GM18858 (cell line): ENCODE data around the gene TRHDE.
"Not testable (repeated sequence)": the region's sequence is repeated elsewhere in the genome, so short reads cannot be mapped to it uniquely, and the experiment has no call there.

Experiments used
- ATAC-seq: cut with Tn5 transposase; IDR thresholded peaks from one replicate; pipeline ENCODE4 v1.9.1; 2021; ENCODE audit not compliant: unreplicated experiment

TRHDE gene

GRCh38 chr12:72510772-72511171 is 238.6 kb downstream of the TRHDE start:
- ATAC-seq = no peak

GRCh38 chr12:72511498-72511897 is 239.3 kb downstream of the TRHDE start:
- no peak for ATAC-seq

- no peak for ATAC-seq
These were observed 239.7 kb downstream of the TRHDE start for GRCh38 chr12:72511906-72512305.

- not testable (repeated sequence) for ATAC-seq
These were observed 248.0 kb downstream of the TRHDE start for GRCh38 chr12:72520044-72520678.

- no peak for ATAC-seq
These were observed 249.2 kb downstream of the TRHDE start for GRCh38 chr12:72521326-72521725.

GRCh38 chr12:72522411-72522810 is 250.2 kb downstream of the TRHDE start:
- no peak for ATAC-seq

GRCh38 chr12:72523754-72524153 is 251.6 kb downstream of the TRHDE start:
- ATAC-seq = no peak

- ATAC-seq = no peak
These were observed 263.2 kb downstream of the TRHDE start for GRCh38 chr12:72535212-72535990.

- ATAC-seq = no peak
These were observed 268.6 kb downstream of the TRHDE start for GRCh38 chr12:72540811-72541210.

GRCh38 chr12:72543777-72544467 is 271.8 kb downstream of the TRHDE start:
- ATAC-seq = no peak

GRCh38 chr12:72546106-72546505 is 273.9 kb downstream of the TRHDE start:
- ATAC-seq = no peak

- no peak for ATAC-seq
These were observed 275.4 kb downstream of the TRHDE start for GRCh38 chr12:72547573-72547972.

- no peak for ATAC-seq
These were observed 277.0 kb downstream of the TRHDE start for GRCh38 chr12:72549184-72549583.

GRCh38 chr12:72560003-72560769 is 288.0 kb downstream of the TRHDE start:
- ATAC-seq = no peak

- ATAC-seq = no peak
These were observed 298.4 kb downstream of the TRHDE start for GRCh38 chr12:72570601-72571000.

GRCh38 chr12:72574138-72574537 is 302.0 kb downstream of the TRHDE start:
- ATAC-seq = no peak

- ATAC-seq = no peak
These were observed 306.2 kb downstream of the TRHDE start for GRCh38 chr12:72578327-72578726.

- no peak for ATAC-seq
These were observed 314.3 kb downstream of the TRHDE start for GRCh38 chr12:72586456-72586855.

GRCh38 chr12:72602581-72602980 is 330.4 kb downstream of the TRHDE start:
- no peak for ATAC-seq

GRCh38 chr12:72605975-72606374 is 333.8 kb downstream of the TRHDE start:
- ATAC-seq = no peak

- no peak for ATAC-seq
These were observed 338.2 kb downstream of the TRHDE start for GRCh38 chr12:72610342-72610741.
